ELF-1 (cell line): ENCODE results near the gene FNIP2.
"Not testable (repeated sequence)": the region's sequence is repeated elsewhere in the genome, so short reads cannot be mapped to it uniquely, and the experiment has no call there.

ENCODE experiments used
- DNase-seq: peaks from one replicate; pipeline ENCODE4 v3.0.0-alpha.2; 2016; ENCODE audit warnings: low read depth, low spot score

FNIP2 gene

DNA sequence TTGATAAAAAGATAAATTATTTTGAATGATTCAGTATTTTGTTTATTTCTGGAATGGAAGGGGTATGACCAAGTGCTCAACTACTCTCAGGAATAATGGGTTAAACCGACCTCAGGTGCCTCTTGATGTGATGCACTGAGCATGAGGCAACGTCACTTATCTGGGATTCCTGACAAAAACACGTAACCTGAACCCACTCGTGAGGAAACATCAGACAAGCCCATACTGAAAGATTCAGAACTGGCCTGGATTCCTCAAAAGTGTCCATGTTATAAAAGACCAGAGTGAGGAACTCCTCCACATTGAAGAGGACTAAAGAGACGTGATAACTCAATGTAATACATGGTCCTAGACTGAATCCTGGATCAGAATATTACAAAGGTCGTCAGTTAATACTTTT, 144.0 kb downstream of the FNIP2 start:
- DNase-seq: no peak

DNA sequence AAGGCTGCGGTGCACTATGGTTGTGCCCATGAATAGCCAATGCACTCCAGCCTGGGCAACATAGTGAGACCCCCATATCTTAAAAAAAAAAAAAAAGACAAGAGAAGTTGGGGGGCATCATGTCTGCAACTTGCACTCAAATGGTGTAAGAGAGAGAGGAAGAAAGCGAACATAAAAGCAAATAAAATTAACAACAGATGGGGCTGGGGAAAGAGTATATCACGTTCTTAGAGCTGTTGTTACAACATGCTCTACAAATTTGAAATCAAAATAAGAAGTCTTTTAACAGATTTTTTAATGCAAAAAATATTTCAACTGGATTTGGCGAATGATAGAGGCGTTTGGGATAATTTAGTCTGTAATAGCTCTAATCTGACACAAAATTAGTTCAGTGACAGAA, 144.9 kb downstream of the FNIP2 start:
- DNase-seq: no peak

DNA sequence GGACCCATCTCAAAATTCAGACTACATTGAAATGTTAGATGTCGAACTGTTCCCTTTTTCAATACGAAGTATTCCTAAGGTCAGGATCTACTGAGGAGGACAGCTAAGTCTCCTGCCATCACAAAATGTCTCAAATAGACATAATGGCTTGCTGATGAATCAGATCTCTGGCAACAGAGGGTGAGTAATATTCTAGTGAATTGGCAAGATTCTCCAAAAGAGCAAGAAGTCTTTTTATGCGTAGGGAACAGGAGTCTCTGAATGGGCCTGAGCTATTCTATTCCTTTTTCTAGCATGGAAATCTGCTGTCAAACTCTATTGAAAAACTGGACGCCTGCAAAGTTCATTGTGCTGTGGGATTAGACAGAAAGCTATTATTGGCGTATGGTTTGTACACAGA, 145.4 kb downstream of the FNIP2 start:
- no peak for DNase-seq

DNA sequence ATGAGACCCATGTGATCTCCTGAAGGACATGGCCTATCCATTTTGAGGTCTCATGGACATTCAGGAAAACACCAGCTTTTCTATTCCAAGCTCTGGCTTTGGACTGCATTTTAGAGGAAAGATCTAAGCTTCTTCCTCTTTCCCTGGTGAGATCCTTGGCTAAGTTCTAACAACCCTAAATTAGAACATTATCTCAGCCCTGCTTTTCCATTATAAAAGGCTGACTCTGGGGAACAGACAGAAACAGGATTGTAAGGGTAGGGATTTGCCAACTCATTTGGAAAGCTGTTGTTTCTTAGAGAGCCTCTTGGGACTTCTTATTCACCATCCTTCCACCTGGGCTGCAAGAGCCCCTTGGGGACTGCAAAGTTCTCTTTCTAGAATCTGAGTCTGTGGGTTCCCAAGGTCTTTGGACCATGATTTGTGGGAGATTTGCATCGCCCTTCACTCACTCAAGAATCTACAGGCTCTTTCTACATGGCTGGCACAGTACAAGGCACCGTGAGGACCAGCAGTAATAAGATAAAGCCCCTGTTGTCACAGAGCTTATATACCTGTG, 146.9 kb downstream of the FNIP2 start:
- DNase-seq: no peak

DNA sequence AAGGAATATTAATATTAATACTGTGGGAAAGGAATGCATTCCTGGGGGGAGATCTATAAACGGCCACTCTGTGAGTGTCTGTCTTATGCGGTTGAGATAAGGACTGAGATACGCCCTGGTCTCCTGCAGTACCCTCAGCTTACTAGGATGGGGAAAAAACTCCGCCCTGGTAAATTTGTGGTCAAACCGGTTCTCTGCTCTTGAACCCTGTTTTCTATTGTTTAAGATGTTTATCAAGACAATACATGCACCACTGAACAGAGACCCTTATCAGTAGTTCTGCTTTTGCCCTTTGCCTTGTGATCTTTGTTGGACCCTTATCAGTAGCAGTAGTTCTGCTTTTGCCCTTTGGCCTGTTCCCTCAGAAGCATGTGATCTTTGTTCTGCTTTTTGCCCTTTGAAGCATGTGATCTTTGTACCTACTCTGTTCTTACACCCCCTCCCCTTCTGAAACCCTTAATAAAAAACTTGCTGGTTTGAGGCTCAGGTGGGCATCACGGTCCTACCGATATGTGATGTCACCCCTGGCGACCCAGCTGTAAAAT, 151.7 kb downstream of the FNIP2 start:
- DNase-seq: not testable (repeated sequence)

DNA sequence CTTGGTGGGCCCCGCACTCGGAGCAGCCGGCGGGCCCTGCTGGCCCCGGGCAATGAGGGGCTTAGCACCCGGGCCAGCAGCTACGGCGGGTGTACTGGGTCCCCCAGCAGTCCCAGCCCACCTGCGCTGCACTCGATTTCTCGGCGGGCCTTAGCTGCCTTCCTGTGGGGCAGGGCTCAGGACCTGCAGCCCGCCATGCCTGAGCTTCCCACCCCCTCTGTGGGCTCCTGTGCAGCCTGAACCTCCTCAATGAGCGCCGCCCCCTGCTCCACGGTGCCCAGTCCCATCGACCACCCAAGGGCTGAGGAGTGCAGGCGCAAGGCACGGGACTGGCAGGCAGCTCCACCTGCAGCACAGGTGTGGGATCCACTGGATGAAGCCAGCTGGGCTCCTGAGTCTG, 158.9 kb downstream of the FNIP2 start:
- DNase-seq: not testable (repeated sequence)

DNA sequence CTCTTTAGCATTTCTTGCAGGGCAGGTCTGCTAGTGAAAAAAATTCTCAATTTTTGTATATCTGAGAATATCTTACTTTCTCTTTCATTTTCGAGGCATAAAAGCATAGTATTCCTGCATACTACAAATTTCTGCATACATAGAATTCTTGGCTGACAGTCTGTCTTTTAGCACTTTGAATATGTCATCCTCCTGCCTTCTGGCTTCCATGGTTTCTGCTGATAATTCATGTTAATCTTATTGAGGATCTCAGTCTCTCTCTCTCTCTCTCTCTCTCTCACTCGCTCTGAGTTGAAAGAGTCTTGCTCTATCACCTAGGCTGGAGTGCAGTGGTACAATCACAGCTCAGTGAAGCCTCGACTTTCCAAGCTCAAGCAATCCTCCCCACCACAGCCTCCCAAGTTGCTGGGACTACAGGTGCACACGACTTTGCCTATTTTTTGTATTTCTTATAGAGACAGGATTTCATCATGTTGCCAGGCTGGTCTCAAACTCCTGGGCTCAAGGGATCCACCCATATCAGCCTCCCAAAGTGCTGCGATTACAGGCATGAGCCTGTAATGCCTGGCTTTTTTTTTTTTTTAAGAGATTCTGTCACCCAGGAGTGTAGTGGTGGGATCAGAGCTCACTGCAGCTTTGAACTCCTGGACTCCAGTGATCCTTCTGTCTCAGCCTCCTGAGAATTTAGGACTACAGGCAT, 161.3 kb downstream of the FNIP2 start:
- DNase-seq: no peak

DNA sequence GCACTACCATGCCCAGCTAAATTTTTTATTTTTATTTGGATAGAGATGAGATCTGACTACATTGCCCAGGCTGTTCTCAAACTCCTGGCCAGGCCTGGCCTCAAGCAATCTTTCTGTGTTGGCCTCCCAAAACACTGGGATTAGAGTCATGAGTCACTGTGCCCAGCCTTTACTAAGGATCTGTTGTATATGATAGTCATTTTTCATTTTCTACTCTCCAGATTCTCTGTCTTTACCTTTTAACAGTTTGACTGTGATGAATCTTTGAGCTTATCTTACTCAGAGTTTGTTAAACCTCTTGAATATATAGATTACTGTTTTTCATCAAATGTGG, 161.8 kb downstream of the FNIP2 start:
- no peak for DNase-seq

DNA sequence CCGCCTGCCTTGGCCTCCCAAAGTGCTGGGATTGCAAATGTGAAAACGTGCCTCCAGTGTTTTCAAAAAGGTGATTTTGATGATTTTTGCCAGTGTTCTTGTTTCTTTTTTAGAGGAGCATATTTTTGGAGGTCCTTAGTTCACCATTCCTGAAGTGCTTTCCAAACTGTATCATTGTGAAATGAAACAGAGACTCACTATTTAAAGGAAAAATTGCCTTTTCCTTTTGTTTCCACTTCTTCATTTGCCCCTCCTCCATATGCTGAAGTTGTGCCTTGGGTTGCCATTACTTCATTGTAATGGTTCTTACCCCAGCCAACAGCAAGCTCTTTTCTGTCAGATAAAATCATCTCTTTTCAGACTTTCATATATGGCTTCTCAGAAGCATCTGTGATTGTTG, 164.4 kb downstream of the FNIP2 start:
- DNase-seq: no peak

DNA sequence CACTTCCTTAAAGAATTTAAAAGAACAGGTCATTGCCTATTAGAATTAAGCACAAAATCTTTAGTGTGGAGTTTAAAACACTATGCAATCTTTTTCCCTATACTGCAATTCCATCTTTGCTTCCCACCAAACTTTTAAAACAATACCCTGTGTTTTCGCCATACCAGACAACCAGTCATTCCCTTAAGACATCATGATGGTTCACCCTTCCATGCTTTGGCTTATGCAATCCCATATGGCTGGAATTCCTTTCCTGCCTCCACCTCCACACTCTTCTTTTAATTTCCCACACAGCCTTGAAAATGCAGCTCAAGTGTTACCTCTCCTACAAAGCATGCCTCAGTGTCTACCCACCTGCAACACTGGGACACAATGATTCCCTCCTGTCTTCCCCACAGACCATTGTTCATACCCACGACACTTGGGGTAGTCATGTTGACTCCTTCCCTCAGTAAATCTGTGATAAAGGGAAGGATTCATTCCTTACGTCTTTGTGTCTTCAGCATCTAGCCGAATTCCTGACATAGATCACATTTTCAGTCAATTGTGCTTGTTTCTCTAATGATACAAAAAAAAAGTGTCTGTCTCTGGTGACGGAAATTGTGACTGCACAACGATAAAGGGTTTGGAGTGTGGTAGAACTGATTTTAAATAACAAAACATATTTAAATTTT, 166.3 kb downstream of the FNIP2 start:
- no peak for DNase-seq

DNA sequence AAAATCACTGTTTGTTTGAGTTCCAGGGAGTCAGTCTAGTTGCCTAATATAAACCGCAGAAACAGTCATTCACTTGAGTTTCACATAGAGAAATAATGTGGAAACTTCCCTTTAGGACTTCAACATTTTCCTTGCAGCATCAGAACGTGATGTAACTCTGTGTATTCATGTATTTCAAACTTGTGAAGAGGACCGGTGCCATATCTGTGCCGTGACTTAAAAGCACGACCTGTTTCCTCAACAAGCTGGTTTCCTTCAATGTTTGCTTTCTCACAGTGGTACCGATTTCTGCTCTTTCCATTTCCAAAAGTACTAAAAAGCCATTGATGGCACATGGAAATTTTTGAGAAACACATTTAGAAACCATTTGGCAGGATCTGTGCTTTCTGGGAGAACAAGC, 167.4 kb downstream of the FNIP2 start:
- DNase-seq: no peak

DNA sequence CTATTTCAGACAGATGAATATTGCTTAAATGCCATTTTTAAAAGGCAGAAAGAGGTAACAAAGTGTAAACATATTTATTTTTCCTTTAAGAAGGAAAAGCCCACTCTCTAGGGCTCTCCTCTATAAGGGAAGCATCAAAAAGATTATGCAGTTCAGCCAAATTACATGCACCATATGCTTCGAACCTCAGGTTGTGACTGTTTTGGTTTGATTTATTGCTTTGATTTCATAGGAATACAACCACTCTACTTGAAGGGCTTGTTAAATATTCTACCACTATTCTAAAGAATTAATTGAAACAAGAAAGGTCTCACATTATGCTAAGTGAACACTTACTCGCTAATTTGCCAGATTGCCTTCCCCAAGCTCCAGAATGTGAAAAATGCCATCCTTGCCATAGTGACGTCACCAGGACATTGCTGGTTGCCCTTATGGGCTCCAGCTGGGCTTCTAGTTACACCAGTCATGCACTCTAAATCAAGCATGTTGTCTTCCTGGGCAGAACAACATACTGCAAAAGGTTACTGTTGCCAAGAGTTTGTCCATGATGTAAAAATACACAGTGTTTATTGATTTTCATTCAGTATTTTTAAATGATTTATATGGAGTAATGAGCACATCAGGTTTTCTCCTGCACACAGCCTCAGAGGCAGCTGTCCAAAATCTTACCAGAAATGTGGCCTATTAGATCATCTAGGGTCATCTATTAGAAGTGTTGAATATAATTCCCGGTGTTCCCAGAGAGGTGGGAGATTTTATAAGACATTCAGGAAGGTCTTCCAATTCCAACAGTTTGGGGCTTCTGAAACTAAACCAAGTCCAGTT, 169.6 kb downstream of the FNIP2 start:
- no peak for DNase-seq

DNA sequence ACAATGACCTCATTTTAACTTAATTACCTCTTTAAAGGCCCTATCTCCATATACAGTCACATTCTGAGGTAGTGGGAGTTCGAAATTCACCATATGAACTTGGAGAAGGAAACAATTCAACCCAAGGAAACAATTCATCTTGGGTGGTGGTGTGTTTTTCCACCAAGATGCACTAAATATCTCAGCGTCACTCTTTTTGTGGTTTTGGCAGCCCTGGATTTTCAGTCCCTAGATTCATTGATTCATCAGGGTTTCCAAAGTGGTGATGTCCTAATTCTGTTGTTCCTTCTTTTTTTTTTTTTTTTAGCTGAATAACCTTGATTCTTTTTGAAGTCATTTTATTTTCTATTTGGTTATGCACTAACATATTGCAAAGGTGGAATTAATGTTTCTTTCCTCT, 171.4 kb downstream of the FNIP2 start:
- no peak for DNase-seq

DNA sequence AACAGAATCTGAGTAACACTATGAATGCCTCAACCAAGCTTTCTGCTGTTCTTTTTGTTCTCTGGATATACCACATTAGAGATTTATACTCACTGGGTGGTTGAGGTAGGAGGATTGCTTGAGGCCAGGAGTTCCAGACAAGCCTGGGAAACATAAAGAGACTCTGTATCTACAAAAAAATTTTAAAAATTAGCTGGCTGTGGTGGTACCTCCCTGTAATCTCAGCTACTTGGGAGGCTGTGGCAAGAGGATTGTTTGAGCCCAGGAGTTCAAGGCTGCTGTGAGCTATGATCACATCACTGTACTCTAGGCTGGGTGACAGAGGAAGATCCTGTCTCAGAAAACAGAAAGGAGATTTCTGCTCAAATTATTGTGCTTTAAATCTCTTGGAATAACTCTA, 172.5 kb downstream of the FNIP2 start:
- no peak for DNase-seq

DNA sequence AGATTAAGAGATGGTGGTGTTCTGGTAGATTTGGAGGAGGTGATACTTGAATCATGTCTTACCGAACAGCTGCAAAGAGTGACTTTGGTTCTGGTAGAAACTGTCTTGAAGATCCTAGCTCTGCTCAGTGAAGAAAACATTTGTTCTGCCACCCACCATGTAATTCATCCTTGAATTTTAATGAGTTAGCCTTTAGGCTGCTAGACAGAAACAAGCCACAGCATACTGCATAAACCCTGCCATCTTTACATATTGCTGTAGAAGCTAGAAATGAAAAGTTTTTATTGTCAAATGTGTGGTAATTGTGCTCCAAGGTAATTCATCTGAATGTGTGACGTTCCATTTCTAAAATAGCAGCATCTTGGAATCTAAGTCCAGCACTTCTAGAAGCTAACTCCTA, 173.1 kb downstream of the FNIP2 start:
- no peak for DNase-seq

DNA sequence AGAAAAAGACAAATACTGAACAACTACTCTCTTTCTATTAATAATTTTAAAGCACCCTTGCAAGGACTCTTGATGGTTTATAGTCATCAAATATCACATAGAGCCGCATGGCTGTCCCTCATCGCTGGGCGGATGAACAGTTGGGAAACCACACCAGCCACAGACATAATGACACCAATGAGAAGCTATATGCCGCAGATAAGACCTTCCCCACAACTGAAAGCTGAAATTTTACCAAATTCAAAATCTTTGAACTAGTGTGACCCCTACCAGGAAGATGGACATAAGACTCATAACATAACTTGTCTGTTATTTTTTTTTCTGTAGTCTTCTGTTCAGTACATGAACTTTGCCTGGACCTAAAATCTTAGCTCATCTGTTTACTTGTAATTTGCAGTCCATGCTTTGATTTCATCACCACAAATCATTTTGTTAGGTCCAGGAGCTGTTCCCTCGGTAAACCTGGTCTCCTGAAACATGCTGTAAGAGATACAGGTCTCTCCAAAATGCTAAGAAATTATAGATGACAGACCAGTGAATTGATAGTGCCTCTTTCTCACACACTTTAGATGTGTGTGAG, 176.8 kb downstream of the FNIP2 start:
- no peak for DNase-seq

DNA sequence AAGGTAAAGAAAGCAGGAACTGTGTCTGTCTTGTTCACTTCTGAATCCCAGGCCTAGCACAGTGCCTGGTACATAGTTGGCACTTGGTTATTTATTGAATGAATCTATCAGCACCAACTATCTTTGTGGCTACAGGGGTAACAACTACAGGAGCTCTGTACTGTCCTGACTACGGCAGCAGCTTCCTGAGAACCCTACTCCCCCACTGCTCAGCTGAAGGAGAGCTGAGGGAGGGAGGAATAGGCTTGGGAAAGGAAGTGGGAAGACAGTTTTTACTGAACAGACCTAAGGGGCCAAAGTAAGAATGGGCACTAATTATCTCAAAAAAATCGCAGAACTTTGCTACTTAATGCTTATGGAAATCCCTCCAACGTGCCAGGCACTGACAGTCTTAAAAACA, 178.0 kb downstream of the FNIP2 start:
- no peak for DNase-seq

DNA sequence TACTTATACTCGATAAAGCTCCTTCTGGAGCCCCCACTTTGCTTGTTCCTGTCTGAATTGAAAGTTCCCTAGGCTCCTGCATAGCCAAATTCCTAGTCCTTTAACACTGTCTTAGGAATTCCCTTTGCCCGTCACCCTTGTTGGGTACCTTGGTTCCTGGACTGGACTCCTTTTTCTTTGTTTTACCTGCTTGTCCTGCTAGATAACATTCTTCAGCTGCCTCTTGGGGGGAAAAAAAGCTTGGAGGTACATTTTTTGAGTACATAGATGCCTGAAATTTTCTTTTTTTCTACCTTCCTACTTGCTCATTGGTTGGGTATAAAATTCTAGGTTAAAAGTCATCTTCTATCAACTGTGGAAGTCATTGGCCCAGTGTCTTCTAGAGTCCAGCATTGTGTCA, 179.2 kb downstream of the FNIP2 start:
- DNase-seq: peak; percentile 22

DNA sequence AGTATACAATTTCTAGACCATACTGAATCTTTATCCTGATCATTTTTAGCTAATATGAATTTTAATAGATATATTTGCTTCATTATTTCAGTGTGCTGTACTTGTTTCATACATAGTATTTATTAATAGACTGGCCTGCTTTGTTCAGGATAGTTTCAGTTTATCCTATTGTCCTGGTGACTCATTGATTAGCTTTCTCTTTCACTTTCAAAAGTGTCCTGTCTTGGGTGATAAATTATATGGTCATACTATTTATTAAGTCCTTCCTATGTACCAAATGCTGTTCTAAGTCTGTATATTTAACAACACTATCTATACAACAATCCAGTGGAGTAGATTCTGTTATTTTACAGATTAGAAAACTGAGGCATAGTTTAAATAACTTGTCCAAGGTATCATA, 180.3 kb downstream of the FNIP2 start:
- no peak for DNase-seq

DNA sequence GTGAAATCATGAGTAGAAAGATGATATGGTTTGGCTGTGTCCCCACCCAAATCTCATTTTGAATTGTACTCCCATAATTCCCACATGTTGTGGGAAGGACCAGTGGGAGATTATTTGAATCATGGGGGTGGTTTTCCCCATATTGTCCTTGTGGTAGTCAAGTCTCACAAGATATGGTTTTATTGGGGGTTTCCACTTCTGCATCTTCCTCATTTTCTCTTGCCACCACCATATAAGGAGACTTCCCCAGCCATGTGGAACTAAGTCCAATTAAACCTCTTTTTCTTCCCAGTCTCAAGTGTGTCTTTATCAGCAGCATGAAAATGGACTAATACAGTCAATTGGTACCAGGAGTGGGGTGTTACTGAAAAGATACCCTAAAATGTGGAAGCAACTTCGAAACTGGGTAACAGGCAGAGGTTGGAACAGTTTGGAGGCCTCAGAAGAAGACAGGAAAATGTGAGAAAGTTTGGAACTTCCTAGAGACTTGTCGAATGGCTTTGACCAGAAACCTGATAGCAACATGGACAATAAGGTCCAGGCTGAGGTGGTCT, 183.5 kb downstream of the FNIP2 start:
- DNase-seq: not testable (repeated sequence)

DNA sequence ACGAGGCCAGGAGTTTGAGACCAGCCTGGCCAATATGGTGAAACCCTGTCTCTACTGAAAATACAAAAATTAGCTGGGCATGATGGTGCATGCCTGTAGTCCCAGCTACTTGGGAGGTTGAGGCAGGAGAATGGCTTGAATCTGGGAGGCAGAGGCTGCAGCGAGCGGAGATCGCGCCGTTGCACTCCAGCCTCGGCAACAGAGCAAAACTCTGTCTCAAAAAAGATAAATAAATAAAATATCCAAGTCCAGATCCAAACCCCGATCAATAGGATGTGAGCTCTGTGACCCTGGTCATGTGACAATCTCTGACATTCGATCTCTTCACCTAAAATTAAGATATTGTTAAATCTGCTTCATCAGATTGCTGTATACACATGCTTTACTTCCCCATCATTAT, 187.5 kb downstream of the FNIP2 start:
- DNase-seq: not testable (repeated sequence)

DNA sequence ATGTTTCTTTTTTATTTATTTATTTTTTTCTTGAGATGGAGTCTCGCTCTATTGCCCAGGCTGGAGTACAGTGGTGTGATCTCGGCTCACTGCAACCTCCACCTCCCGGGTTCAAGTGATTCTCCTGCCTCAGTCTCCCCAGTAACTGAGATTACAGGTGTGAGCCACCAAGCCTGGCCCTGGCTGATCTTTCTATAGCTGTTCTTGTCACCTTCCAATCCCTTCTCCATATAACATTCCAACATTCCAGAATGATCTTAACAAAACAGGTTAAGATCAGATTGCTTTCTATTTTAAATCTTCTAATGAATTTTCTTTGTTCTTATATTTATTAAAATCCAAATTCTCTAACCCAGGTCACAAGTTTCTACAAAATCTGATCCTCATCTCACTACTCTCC, 188.1 kb downstream of the FNIP2 start:
- not testable (repeated sequence) for DNase-seq
